Tibial nerve (tissue), 4 donors: ENCODE results near the gene CDH22. TPM values are rescaled to one million over a fixed set of nuclear protein-coding genes. Genes with fewer than 3 reads are reported as not detected.

Experiments
- DNase-seq, 2 donors: peaks; one replicate each; pipeline ENCODE4 v3.0.0-alpha.2; 2019; ENCODE audit warnings: low spot score in 2 of 2
- H3K27ac ChIP-seq, 4 donors: fragments of 200-600 bp; sonication (generic) in 3 of 4; one replicate each; pipeline ENCODE4 v1.5.1; 2017 to 2019; ENCODE audit warnings: mild to moderate bottlenecking in 1 of 4
- H3K27me3 ChIP-seq, 2 donors: fragments of 200-600 bp; sonication (generic) in 1 of 2; one replicate each; pipeline versions ENCODE4 v1.5.1 to v1.6.0; 2017 to 2019
- H3K36me3 ChIP-seq, 3 donors: fragments of 200-600 bp; sonication (generic); one replicate each; pipeline ENCODE4 v1.5.1; 2018 to 2019
- H3K4me1 ChIP-seq, 4 donors: fragments of 200-600 bp; sonication (generic) in 3 of 4; one replicate each; pipeline ENCODE4 v1.5.1; 2017 to 2019
- H3K4me3 ChIP-seq, 4 donors: fragments of 200-600 bp; sonication (generic) in 3 of 4; one replicate each; pipeline ENCODE4 v1.5.1; 2017 to 2019; ENCODE audit warnings: mild to moderate bottlenecking in 1 of 4, moderate library complexity in 1 of 4
- H3K9me3 ChIP-seq, 4 donors: fragments of 200-600 bp; sonication (generic) in 3 of 4; one replicate each; pipeline ENCODE4 v1.5.1; 2017 to 2019
- CTCF ChIP-seq, 5 experiments: fragments of 200-600 bp in 3 of 5; fragments of 450-650 bp in 2 of 5; sonication (generic) in 3 of 5; IDR thresholded peaks; one replicate each; pipeline ENCODE4 v1.5.1; 2016 to 2019; ENCODE audit warnings: antibody characterized with exemption in 5 of 5, mild to moderate bottlenecking in 3 of 5, moderate library complexity in 2 of 5
- EP300 ChIP-seq, 2 donors: sonication (generic); formaldehyde crosslinking; IDR thresholded peaks; one replicate each; pipeline ENCODE4 v1.6.1; 2017; ENCODE audit warnings: antibody characterized with exemption in 2 of 2, mild to moderate bottlenecking in 1 of 2
- POLR2A ChIP-seq, 2 donors: fragments of 450-650 bp; IDR thresholded peaks; one replicate each; pipeline ENCODE4 v1.6.1; 2017; ENCODE audit warnings: antibody characterized with exemption in 2 of 2, mild to moderate bottlenecking in 2 of 2, moderate library complexity in 2 of 2
- WGBS, 2 donors: methylation state at CpG; one replicate each; pipeline ENCODE4 v1.1.5; 2018; 5-methylcytosine and 5-hydroxymethylcytosine counted together
- total RNA-seq, 4 donors: library from RNA; depleted of rRNA; stranded (reverse); fragments of >200 nt; gene quantifications; one replicate each; pipeline ENCODE4 v1.1.0, GENCODE V29; 2016

Gene CDH22
- total RNA-seq, 4 donors from 2014 or later = 0.20 to 1.0 (median 0.60) TPM; not detected in 1

DNA sequence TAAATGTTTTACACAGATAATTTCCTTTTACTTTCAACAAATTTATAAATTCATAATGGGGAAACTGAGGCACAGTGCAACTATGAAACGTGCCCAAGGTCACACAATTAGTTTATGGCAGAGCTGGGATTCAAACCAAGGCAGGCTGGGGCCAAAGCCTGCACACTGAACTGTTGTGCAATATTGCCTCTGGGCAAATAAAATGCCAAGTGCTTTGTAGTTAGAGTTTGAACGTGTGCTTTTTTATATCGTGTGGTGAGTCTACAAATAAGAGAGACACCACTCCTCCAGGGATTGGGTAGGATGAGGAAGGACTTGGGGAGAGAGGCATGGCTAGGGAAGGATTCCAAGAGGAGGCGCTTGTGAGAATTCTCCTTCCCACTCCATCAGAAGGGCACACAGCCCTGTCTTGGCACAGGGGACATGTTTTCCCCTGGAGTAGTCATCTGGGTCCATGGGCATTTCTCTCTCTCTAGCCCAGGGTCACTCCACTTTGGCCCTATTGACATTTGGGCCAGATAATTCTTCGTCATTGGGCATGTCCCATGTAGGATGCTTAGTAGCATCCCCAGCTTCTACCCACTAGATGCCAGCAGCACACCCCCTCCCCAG, 2.8 kb upstream of the CDH22 start:
- Histone ChIP-seq H3K4me1 (peaks cover 0 to 38% (median 16%) of the 10 kb centered on the region in 4 donors), H3K36me3 (no peaks in the 10 kb centered on the region), H3K27me3 (peaks cover 0 to 94% of the 10 kb centered on the region in 2 donors), H3K9me3 (no peaks in the 10 kb centered on the region), H3K27ac (no peak overlapping the region), H3K4me3 (no peak overlapping the region)
- WGBS, 2 donors = 22 to 27% methylated on average over 5 of the region's 5 CpGs
- no peak for TF ChIP-seq EP300 (IDR thresholded peaks at IDR 0.05)
- TF ChIP-seq POLR2A (IDR thresholded peaks at IDR 0.05) = no peak
- TF ChIP-seq CTCF (IDR thresholded peaks at IDR 0.05) = no peak
- no peak for DNase-seq

DNA sequence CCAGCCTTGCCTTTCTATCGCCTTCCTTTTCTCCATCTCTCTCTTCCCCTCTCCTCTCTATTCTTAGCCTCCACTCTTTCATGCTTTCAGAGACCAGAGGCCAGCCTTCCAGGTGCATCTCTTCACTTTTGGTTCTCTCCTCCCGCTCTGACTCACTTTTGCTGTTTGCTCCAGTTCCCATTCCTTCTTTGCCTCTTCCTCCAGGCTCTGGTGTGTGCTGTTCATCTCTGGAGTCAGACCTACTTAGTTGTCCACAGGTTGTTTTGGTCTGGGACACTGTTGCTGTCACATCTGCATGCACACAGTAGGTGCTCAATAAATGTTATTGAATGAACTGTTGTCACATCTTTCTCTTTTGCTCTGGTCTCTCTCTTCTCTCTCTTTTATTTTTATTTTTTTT, 1.6 kb upstream of the CDH22 start:
- H3K4me1 ChIP-seq = peaks cover 0 to 38% (median 16%) of the 10 kb centered on the region in 4 donors
- no peaks in the 10 kb centered on the region for H3K9me3 ChIP-seq
- no peaks in the 10 kb centered on the region for H3K36me3 ChIP-seq
- H3K27me3 ChIP-seq = peaks cover 0 to 94% of the 10 kb centered on the region in 2 donors
- no peak overlapping the region for H3K27ac ChIP-seq
- TF ChIP-seq POLR2A (IDR thresholded peaks at IDR 0.05) = no peak
- WGBS, 2 donors = 50 to 73% methylated on average over 2 of the region's 2 CpGs
- no peak overlapping the region for H3K4me3 ChIP-seq
- no peak for DNase-seq

DNA sequence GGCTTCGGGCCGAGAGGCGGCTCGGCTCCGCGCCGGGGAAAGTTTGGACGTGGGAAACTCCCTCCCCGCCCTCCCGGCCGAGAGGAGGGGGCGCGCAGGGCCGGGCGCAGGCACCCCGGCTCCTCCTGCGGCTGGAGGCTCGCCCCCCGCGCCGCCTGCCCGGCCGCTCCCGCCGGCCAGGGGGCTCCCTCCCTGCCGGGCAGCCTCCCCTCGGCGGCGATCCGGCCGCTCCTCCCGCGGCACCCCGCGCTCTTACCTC, 370 bp downstream of the CDH22 start:
- no peak for DNase-seq
- H3K4me1 ChIP-seq = peaks cover 0 to 37% (median 16%) of the 10 kb centered on the region in 4 donors
- no peaks in the 10 kb centered on the region for H3K9me3 ChIP-seq
- H3K27me3 ChIP-seq = peaks cover 0 to 94% of the 10 kb centered on the region in 2 donors
- H3K36me3 ChIP-seq = no peaks in the 10 kb centered on the region
- 0% methylated on average over 8 to 9 of the region's 35 CpGs for WGBS, 2 donors
- no peak overlapping the region for H3K27ac ChIP-seq
- H3K4me3 ChIP-seq = peak overlapping the region; percentile 19 to 63 (median 33)
- TF ChIP-seq POLR2A (IDR thresholded peaks at IDR 0.05) (no peak), EP300 (IDR thresholded peaks at IDR 0.05) (no peak), CTCF (IDR thresholded peaks at IDR 0.05) (no peak)

- no peak for DNase-seq
- peaks cover 0 to 94% of the 10 kb centered on the region in 2 donors for H3K27me3 ChIP-seq
- no peaks in the 10 kb centered on the region for H3K36me3 ChIP-seq
- no peaks in the 10 kb centered on the region for H3K9me3 ChIP-seq
- TF ChIP-seq EP300 (IDR thresholded peaks at IDR 0.05) (no peak), POLR2A (IDR thresholded peaks at IDR 0.05) (no peak), CTCF (IDR thresholded peaks at IDR 0.05) (peak; percentile 60 to 86 (median 76))
- peaks cover 0 to 31% (median 11%) of the 10 kb centered on the region in 4 donors for H3K4me1 ChIP-seq
- peak overlapping the region in 3 of 4 donors; percentile 29 to 63 (median 37) for H3K4me3 ChIP-seq
- H3K27ac ChIP-seq = no peak overlapping the region
- 2% methylated on average over 42 to 52 of the region's 90 CpGs for WGBS, 2 donors
Measured at GRCh38 chr20:46307139-46307998, 929 bp downstream of the CDH22 start.

DNA sequence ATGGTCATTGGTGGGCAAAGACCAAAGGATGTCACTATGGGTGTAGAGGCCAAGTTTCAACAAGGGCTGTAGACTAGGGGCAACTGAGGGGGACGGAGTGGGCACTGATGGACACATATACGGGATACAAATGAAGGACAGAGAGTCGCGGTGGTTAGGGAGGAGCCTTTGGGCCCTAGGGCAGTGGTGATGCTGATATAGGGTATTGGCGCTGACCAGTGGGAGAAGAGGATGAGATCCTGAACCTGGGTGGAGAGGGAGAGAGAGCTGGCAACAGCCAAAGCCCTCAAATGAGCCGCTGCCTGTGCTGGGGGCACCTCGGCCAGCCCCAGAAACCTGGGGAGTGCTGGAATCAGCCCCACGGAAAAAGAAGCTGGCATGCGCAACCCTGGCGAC, 1.6 kb downstream of the CDH22 start:
- peaks cover 0 to 25% (median 8%) of the 10 kb centered on the region in 4 donors for H3K4me1 ChIP-seq
- H3K27ac ChIP-seq = no peak overlapping the region
- no peak overlapping the region for H3K4me3 ChIP-seq
- no peaks in the 10 kb centered on the region for H3K36me3 ChIP-seq
- H3K27me3 ChIP-seq = peaks cover 0 to 94% of the 10 kb centered on the region in 2 donors
- H3K9me3 ChIP-seq = no peaks in the 10 kb centered on the region
- DNase-seq = no peak
- WGBS, 2 donors = 28 to 29% methylated on average over 10 of the region's 10 CpGs
- TF ChIP-seq CTCF (IDR thresholded peaks at IDR 0.05) (no peak), EP300 (IDR thresholded peaks at IDR 0.05) (no peak), POLR2A (IDR thresholded peaks at IDR 0.05) (no peak)
